Vagina (tissue), 2 donors: ENCODE measurements around the gene ADK.

Experiments used
- POLR2A ChIP-seq, 2 donors: fragments of 450-650 bp; IDR thresholded peaks; one replicate each; pipeline ENCODE4 v1.6.1; 2017; ENCODE audit warnings: antibody characterized with exemption in 2 of 2, mild to moderate bottlenecking in 2 of 2, moderate library complexity in 2 of 2
- POLR2AphosphoS5 ChIP-seq, 2 donors: sonication (generic); formaldehyde crosslinking; IDR thresholded peaks; one replicate each; pipeline ENCODE4 v1.9.0; 2017; ENCODE audit warnings: antibody characterized with exemption in 2 of 2, mild to moderate bottlenecking in 2 of 2, low read depth in 1 of 2; ENCODE audit not compliant: insufficient read depth in 1 of 2
- TF ChIP-seq, protein P1 (sequence below), 3 experiments: fragments of 450-650 bp in 2 of 3; fragments of 200-600 bp in 1 of 3; sonication (generic) in 1 of 3; IDR thresholded peaks; one replicate each; pipeline ENCODE4 v1.5.1; 2017 to 2019; ENCODE audit warnings: antibody characterized with exemption in 3 of 3, mild to moderate bottlenecking in 2 of 3, moderate library complexity in 2 of 3

DNA sequence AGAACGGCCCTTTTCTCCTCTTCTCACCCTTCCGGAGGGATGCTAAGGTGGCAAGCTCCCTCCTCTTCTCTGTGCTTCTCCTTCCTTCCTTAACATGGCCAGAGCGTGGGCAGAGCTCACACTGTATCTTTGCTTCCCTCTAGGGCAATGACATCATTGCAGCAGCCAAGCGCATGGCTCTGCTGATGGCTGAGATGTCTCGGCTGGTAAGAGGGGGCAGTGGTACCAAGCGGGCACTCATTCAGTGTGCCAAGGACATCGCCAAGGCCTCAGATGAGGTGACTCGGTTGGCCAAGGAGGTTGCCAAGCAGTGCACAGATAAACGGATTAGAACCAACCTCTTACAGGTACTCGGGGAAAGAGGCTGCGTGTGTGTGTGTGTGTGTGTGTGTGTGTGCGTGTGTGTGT, 37.0 kb upstream of the ADK start:
- TF ChIP-seq, protein P1, sequence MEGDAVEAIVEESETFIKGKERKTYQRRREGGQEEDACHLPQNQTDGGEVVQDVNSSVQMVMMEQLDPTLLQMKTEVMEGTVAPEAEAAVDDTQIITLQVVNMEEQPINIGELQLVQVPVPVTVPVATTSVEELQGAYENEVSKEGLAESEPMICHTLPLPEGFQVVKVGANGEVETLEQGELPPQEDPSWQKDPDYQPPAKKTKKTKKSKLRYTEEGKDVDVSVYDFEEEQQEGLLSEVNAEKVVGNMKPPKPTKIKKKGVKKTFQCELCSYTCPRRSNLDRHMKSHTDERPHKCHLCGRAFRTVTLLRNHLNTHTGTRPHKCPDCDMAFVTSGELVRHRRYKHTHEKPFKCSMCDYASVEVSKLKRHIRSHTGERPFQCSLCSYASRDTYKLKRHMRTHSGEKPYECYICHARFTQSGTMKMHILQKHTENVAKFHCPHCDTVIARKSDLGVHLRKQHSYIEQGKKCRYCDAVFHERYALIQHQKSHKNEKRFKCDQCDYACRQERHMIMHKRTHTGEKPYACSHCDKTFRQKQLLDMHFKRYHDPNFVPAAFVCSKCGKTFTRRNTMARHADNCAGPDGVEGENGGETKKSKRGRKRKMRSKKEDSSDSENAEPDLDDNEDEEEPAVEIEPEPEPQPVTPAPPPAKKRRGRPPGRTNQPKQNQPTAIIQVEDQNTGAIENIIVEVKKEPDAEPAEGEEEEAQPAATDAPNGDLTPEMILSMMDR (IDR thresholded peaks at IDR 0.05): no peak
- TF ChIP-seq POLR2AphosphoS5 (IDR thresholded peaks at IDR 0.05; ENCODE audit: insufficient read depth in 1 of 2, low read depth in 1 of 2) (no peak), POLR2A (IDR thresholded peaks at IDR 0.05) (no peak)
